GM12872 (cell line): ENCODE results near the gene MICAL2.

Experiments used
- CTCF ChIP-seq: IDR thresholded peaks from 3 replicates; pipeline ENCODE4 v1.5.1; 2011; ENCODE audit warnings: low read depth, mild to moderate bottlenecking, low read length, moderate library complexity; ENCODE audit not compliant: insufficient read depth

The MICAL2 gene

GRCh38 chr11:12275818-12276217, 165.4 kb downstream of the MICAL2 start:
- TF ChIP-seq CTCF: no peak

- TF ChIP-seq CTCF: no peak
Observed at GRCh38 chr11:12276356-12276755, 166.0 kb downstream of the MICAL2 start.

GRCh38 chr11:12276831-12277475, 166.6 kb downstream of the MICAL2 start:
- TF ChIP-seq CTCF: no peak

- no peak for TF ChIP-seq CTCF
Observed at GRCh38 chr11:12278766-12279671, 168.6 kb downstream of the MICAL2 start.

- TF ChIP-seq CTCF: no peak
Observed at GRCh38 chr11:12279672-12280108, 169.3 kb downstream of the MICAL2 start.

GRCh38 chr11:12280199-12280837, 169.9 kb downstream of the MICAL2 start:
- no peak for TF ChIP-seq CTCF
